Measurements from ENCODE around the gene WDR91. TPM values are rescaled to one million over a fixed set of nuclear protein-coding genes. Genes with fewer than 3 reads are reported as not detected.

Gene WDR91
- total and polyA plus RNA-seq, 4 donors = 12.6 to 41.4 (median 27.2) TPM

GRCh38 chr7:135197906-135198655 lies 13.2 kb downstream of the WDR91 start:
- Histone ChIP-seq H3K9me3 (ENCODE audit: control insufficient read depth, low read length) (no peaks in the 10 kb centered on the region), H3K27ac (ENCODE audit: low read depth in 1 of 2, low read length in 2 of 2) (no peak overlapping the region), H3K36me3 (ENCODE audit: control insufficient read depth in 1 of 2, insufficient read depth in 2 of 2, low read length in 1 of 2) (peaks cover 0 to 10% of the 10 kb centered on the region in 2 donors), H3K27me3 (ENCODE audit: control insufficient read depth in 1 of 2, insufficient read depth in 2 of 2, low read length in 1 of 2) (no peaks in the 10 kb centered on the region), H3K4me1 (ENCODE audit: control insufficient read depth in 1 of 2, insufficient read depth in 2 of 2, low read length in 2 of 2) (no peaks in the 10 kb centered on the region), H3K4me3 (ENCODE audit: low read length in 2 of 2) (no peak overlapping the region)
- DNase-seq = no peak
- intact Hi-C loops (cut with DNase I) = no loop called here
- ATAC-seq (ENCODE audit: low FRiP score) = no peak
- WGBS, 2 donors = 91 to 94% methylated on average over 14 to 15 of the region's 15 CpGs

GRCh38 chr7:135197343-135197742 lies 14.0 kb downstream of the WDR91 start:
- WGBS, 2 donors = 92 to 94% methylated on average over 2 of the region's 2 CpGs
- intact Hi-C loops (cut with DNase I) = no loop called here
- H3K27me3 ChIP-seq (ENCODE audit: control insufficient read depth in 1 of 2, insufficient read depth in 2 of 2, low read length in 1 of 2) = no peaks in the 10 kb centered on the region
- no peaks in the 10 kb centered on the region for H3K4me1 ChIP-seq (ENCODE audit: control insufficient read depth in 1 of 2, insufficient read depth in 2 of 2, low read length in 2 of 2)
- no peak overlapping the region for H3K27ac ChIP-seq (ENCODE audit: low read depth in 1 of 2, low read length in 2 of 2)
- peaks cover 0 to 13% of the 10 kb centered on the region in 2 donors for H3K36me3 ChIP-seq (ENCODE audit: control insufficient read depth in 1 of 2, insufficient read depth in 2 of 2, low read length in 1 of 2)
- H3K9me3 ChIP-seq (ENCODE audit: control insufficient read depth, low read length) = no peaks in the 10 kb centered on the region
- H3K4me3 ChIP-seq (ENCODE audit: low read length in 2 of 2) = no peak overlapping the region
- ATAC-seq (ENCODE audit: low FRiP score) = no peak
- no peak for DNase-seq

DNA sequence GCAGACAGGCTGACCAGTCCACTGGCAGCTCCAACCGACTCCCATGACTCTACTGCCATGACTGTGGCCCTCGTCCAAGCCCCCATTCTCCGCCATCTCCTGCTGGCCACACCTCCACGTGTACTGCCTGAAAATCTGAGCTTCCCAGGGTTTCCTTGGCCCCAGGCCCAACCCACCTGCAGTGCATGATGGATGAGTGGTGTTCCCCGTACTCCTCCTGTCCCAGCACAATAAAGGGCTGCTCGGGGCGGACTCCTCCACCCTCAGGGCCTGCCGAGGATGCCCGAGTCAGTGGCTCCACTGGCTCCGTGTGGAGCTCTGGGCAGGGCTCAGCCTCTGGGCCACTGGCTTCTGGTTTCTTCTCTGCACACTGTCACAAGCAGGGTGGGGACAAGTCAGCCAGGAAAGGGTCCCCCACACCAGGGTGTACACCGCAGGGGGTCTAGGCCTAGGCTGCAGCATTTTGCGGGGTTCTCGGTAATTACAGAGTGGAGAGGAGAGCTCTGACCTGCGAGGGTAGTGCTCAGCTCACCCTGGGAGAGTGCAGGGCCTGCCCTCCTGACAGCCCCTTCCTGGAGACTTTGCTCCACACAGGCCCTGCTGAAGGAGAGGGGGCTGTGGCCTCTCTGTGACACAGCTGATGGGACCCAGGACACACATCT lies 15.2 kb downstream of the WDR91 start:
- ATAC-seq (ENCODE audit: low FRiP score) = no peak
- 92 to 95% methylated on average over 14 of the region's 14 CpGs for WGBS, 2 donors
- intact Hi-C loops (cut with DNase I) = no loop called here
- H3K4me3 ChIP-seq (ENCODE audit: low read length in 2 of 2) = no peak overlapping the region
- no peaks in the 10 kb centered on the region for H3K9me3 ChIP-seq (ENCODE audit: control insufficient read depth, low read length)
- H3K27me3 ChIP-seq (ENCODE audit: control insufficient read depth in 1 of 2, insufficient read depth in 2 of 2, low read length in 1 of 2) = no peaks in the 10 kb centered on the region
- no peaks in the 10 kb centered on the region for H3K4me1 ChIP-seq (ENCODE audit: control insufficient read depth in 1 of 2, insufficient read depth in 2 of 2, low read length in 2 of 2)
- no peak overlapping the region for H3K27ac ChIP-seq (ENCODE audit: low read depth in 1 of 2, low read length in 2 of 2)
- peaks cover 0 to 15% of the 10 kb centered on the region in 2 donors for H3K36me3 ChIP-seq (ENCODE audit: control insufficient read depth in 1 of 2, insufficient read depth in 2 of 2, low read length in 1 of 2)
- no peak for DNase-seq

GRCh38 chr7:135195156-135195555 lies 16.2 kb downstream of the WDR91 start:
- DNase-seq (no peak), ATAC-seq (ENCODE audit: low FRiP score) (no peak)
- no peak overlapping the region for H3K4me3 ChIP-seq (ENCODE audit: low read length in 2 of 2)
- intact Hi-C loops (cut with DNase I) = no loop called here
- H3K4me1 ChIP-seq (ENCODE audit: control insufficient read depth in 1 of 2, insufficient read depth in 2 of 2, low read length in 2 of 2) = no peaks in the 10 kb centered on the region
- H3K27ac ChIP-seq (ENCODE audit: low read depth in 1 of 2, low read length in 2 of 2) = no peak overlapping the region
- peaks cover 0 to 13% of the 10 kb centered on the region in 2 donors for H3K36me3 ChIP-seq (ENCODE audit: control insufficient read depth in 1 of 2, insufficient read depth in 2 of 2, low read length in 1 of 2)
- no peaks in the 10 kb centered on the region for H3K9me3 ChIP-seq (ENCODE audit: control insufficient read depth, low read length)
- 59 to 68% methylated on average over 4 of the region's 4 CpGs for WGBS, 2 donors
- H3K27me3 ChIP-seq (ENCODE audit: control insufficient read depth in 1 of 2, insufficient read depth in 2 of 2, low read length in 1 of 2) = no peaks in the 10 kb centered on the region

DNA sequence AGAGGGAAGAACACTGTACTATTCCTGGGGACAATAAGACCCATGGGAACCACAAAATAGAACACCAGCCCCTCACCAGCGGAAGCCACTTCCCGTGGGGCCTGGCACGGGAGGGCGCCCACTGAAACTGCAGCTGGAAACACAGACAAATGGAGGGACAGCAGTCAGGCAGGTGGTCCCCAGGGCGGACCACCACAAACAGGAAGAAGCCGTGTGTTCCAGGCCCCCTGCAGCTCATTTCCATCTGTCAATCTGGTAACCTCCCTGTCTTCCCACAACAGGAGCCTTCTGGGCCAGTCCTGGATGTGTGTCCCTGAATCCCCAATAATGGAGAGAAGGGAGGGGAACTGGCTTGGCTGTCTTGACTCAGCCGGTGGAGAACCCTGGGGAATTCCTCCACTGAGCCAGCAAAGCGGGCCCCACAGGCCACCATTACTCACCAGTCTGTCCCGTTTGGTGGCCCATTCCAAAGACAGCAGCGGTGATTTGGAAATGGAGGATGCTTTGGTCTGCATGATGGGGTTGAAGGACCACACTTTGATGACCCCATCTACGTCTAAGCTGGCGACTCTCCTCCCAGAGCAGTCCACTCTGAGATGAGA lies 16.7 kb downstream of the WDR91 start:
- peaks cover 0 to 13% of the 10 kb centered on the region in 2 donors for H3K36me3 ChIP-seq (ENCODE audit: control insufficient read depth in 1 of 2, insufficient read depth in 2 of 2, low read length in 1 of 2)
- DNase-seq = no peak
- intact Hi-C loops (cut with DNase I) = no loop called here
- no peak overlapping the region for H3K4me3 ChIP-seq (ENCODE audit: low read length in 2 of 2)
- no peaks in the 10 kb centered on the region for H3K4me1 ChIP-seq (ENCODE audit: control insufficient read depth in 1 of 2, insufficient read depth in 2 of 2, low read length in 2 of 2)
- no peaks in the 10 kb centered on the region for H3K9me3 ChIP-seq (ENCODE audit: control insufficient read depth, low read length)
- no peak for ATAC-seq (ENCODE audit: low FRiP score)
- 72 to 75% methylated on average over 12 of the region's 12 CpGs for WGBS, 2 donors
- no peaks in the 10 kb centered on the region for H3K27me3 ChIP-seq (ENCODE audit: control insufficient read depth in 1 of 2, insufficient read depth in 2 of 2, low read length in 1 of 2)
- H3K27ac ChIP-seq (ENCODE audit: low read depth in 1 of 2, low read length in 2 of 2) = no peak overlapping the region

- Histone ChIP-seq H3K36me3 (ENCODE audit: control insufficient read depth in 1 of 2, insufficient read depth in 2 of 2, low read length in 1 of 2) (peaks cover 0 to 16% of the 10 kb centered on the region in 2 donors), H3K4me3 (ENCODE audit: low read length in 2 of 2) (no peak overlapping the region), H3K27ac (ENCODE audit: low read depth in 1 of 2, low read length in 2 of 2) (no peak overlapping the region), H3K4me1 (ENCODE audit: control insufficient read depth in 1 of 2, insufficient read depth in 2 of 2, low read length in 2 of 2) (no peaks in the 10 kb centered on the region), H3K27me3 (ENCODE audit: control insufficient read depth in 1 of 2, insufficient read depth in 2 of 2, low read length in 1 of 2) (no peaks in the 10 kb centered on the region), H3K9me3 (ENCODE audit: control insufficient read depth, low read length) (no peaks in the 10 kb centered on the region)
- DNase-seq = no peak
- no peak for ATAC-seq (ENCODE audit: low FRiP score)
- intact Hi-C loops (cut with DNase I) = no loop called here
- 92 to 93% methylated on average over 10 of the region's 10 CpGs for WGBS, 2 donors
Observed at GRCh38 chr7:135193615-135194081, 17.7 kb downstream of the WDR91 start.

- Histone ChIP-seq H3K4me1 (ENCODE audit: control insufficient read depth in 1 of 2, insufficient read depth in 2 of 2, low read length in 2 of 2) (no peaks in the 10 kb centered on the region), H3K27me3 (ENCODE audit: control insufficient read depth in 1 of 2, insufficient read depth in 2 of 2, low read length in 1 of 2) (no peaks in the 10 kb centered on the region), H3K9me3 (ENCODE audit: control insufficient read depth, low read length) (no peaks in the 10 kb centered on the region), H3K4me3 (ENCODE audit: low read length in 2 of 2) (no peak overlapping the region), H3K36me3 (ENCODE audit: control insufficient read depth in 1 of 2, insufficient read depth in 2 of 2, low read length in 1 of 2) (peaks cover 0 to 15% of the 10 kb centered on the region in 2 donors), H3K27ac (ENCODE audit: low read depth in 1 of 2, low read length in 2 of 2) (no peak overlapping the region)
- no peak for ATAC-seq (ENCODE audit: low FRiP score)
- no peak for DNase-seq
- intact Hi-C loops (cut with DNase I) = no loop called here
- 92 to 94% methylated on average over 11 of the region's 11 CpGs for WGBS, 2 donors
Observed at GRCh38 chr7:135192914-135193536, 18.3 kb downstream of the WDR91 start.

DNA sequence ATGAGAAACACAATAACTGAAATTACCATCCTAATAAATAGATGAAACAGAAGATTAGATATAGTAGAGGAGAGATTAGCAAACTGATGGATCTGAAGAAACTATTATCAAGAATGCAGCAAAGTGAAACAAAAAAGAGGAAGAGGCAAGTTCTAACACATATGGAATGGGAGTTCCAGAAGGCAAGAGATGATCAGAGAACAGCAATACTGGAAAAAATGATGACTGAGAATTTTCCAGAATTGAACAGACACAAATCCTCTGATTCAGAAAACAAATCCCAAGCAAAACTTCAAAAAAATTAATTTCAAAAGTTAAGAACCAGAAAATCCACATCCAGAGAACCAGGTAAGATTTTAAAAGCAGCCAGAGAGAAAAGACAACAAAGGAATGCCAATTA lies 20.6 kb downstream of the WDR91 start:
- ATAC-seq (ENCODE audit: low FRiP score) (no peak), DNase-seq (no peak)
- Histone ChIP-seq H3K4me1 (ENCODE audit: control insufficient read depth in 1 of 2, insufficient read depth in 2 of 2, low read length in 2 of 2) (no peaks in the 10 kb centered on the region), H3K36me3 (ENCODE audit: control insufficient read depth in 1 of 2, insufficient read depth in 2 of 2, low read length in 1 of 2) (peaks cover 0 to 8% of the 10 kb centered on the region in 2 donors), H3K4me3 (ENCODE audit: low read length in 2 of 2) (no peak overlapping the region), H3K9me3 (ENCODE audit: control insufficient read depth, low read length) (no peaks in the 10 kb centered on the region), H3K27ac (ENCODE audit: low read depth in 1 of 2, low read length in 2 of 2) (no peak overlapping the region), H3K27me3 (ENCODE audit: control insufficient read depth in 1 of 2, insufficient read depth in 2 of 2, low read length in 1 of 2) (no peaks in the 10 kb centered on the region)
- intact Hi-C loops (cut with DNase I) = no loop called here
